GM18505 (cell line): ENCODE data around the gene TMEM140.
"Not testable (repeated sequence)": the region's sequence is repeated elsewhere in the genome, so short reads cannot be mapped to it uniquely, and the experiment has no call there.

Source experiments
- ATAC-seq: cut with Tn5 transposase; IDR thresholded peaks from one replicate; pipeline ENCODE4 v1.9.1; 2021; ENCODE audit not compliant: unreplicated experiment
- POLR2A ChIP-seq: IDR thresholded peaks from 4 replicates; pipeline ENCODE4 v1.6.1; 2011; ENCODE audit warnings: borderline replicate concordance; ENCODE audit not compliant: insufficient read depth, insufficient read length; ENCODE audit errors: extremely low read depth

The TMEM140 gene

GRCh38 chr7:135147899-135148721, at the start of gene TMEM140:
TSS of gene TMEM140 (plus strand) at chr7:135148072. CDS start at chr7:135164442, 16,370 bp downstream.
- ATAC-seq: peak; percentile 67
- peak; percentile 73 for TF ChIP-seq POLR2A

GRCh38 chr7:135098391-135098790, 49.5 kb upstream of the TMEM140 start:
- ATAC-seq: no peak

GRCh38 chr7:135100856-135101255, 47.0 kb upstream of the TMEM140 start:
- no peak for TF ChIP-seq POLR2A
- ATAC-seq: no peak

More at GRCh38 chr7:135098391-135098790, 49.5 kb upstream of the TMEM140 start:
- no peak for TF ChIP-seq POLR2A

- no peak for TF ChIP-seq POLR2A
- peak; percentile 74 for ATAC-seq
Observed at GRCh38 chr7:135102372-135102771, 45.5 kb upstream of the TMEM140 start.

- no peak for ATAC-seq
- TF ChIP-seq POLR2A: no peak
Observed at GRCh38 chr7:135109562-135109961, 38.3 kb upstream of the TMEM140 start.

- no peak for ATAC-seq
- TF ChIP-seq POLR2A: no peak
Observed at GRCh38 chr7:135109976-135110375, 37.9 kb upstream of the TMEM140 start.

- TF ChIP-seq POLR2A: no peak
- ATAC-seq: no peak
Observed at GRCh38 chr7:135111379-135111778, 36.5 kb upstream of the TMEM140 start.

- no peak for TF ChIP-seq POLR2A
- no peak for ATAC-seq
Observed at GRCh38 chr7:135114622-135115021, 33.2 kb upstream of the TMEM140 start.

- no peak for TF ChIP-seq POLR2A
- ATAC-seq: no peak
Observed at GRCh38 chr7:135117096-135117495, 30.8 kb upstream of the TMEM140 start.

GRCh38 chr7:135121868-135122267, 26.0 kb upstream of the TMEM140 start:
- no peak for TF ChIP-seq POLR2A
- no peak for ATAC-seq

- ATAC-seq: not testable (repeated sequence)
Observed at GRCh38 chr7:135124631-135125030, 23.2 kb upstream of the TMEM140 start.

GRCh38 chr7:135128931-135129330, 18.9 kb upstream of the TMEM140 start:
- no peak for ATAC-seq
- no peak for TF ChIP-seq POLR2A

- ATAC-seq: no peak
Observed at GRCh38 chr7:135129579-135129978, 18.3 kb upstream of the TMEM140 start.

GRCh38 chr7:135143885-135144668, 3.8 kb upstream of the TMEM140 start:
- no peak for ATAC-seq
- no peak for TF ChIP-seq POLR2A

More at GRCh38 chr7:135129579-135129978, 18.3 kb upstream of the TMEM140 start:
- TF ChIP-seq POLR2A: no peak
